ENCODE data around the gene PLAGL2. TPM values are rescaled to one million over a fixed set of nuclear protein-coding genes. Genes with fewer than 3 reads are reported as not detected.
"Not testable (repeated sequence)": the region's sequence is repeated elsewhere in the genome, so short reads cannot be mapped to it uniquely, and the experiment has no call there.

PLAGL2 gene
- total RNA-seq, 6 donors from 2014 or later, result 11.4 to 17.1 (median 14.1) TPM

DNA sequence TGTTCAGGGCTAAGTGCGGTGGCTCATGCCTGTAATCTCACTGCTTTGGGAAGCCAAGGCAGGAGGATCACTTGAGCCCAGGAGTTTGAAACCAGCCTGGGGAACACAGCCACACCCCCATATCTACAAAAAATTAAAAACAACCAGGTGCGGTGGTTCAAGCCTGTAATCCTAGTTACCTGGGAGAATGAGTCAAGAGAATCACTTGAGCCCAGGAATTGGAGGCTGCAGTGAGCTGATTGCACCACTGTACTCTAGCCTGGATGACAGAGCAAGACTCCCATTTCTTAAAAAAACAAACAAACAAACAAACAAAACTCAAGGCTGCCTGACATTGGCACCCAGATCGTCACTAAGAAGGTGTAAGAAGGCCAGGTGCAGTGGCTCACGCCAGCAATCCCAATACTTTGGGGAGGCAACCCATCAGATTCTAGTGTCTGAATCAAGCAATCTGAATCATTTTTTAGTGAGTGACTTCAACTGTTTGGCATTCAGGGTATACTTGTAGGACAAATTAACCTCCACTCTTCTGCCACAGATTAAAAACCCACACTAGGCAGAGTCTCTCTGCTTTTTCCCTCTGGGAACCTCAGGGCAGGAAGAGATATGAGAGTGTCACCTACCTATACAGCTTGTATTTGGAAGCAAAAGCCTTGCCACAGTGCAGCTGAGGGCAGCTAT is 6.1 kb downstream of the PLAGL2 start:
- Histone ChIP-seq H3K4me1 (peaks cover 48 to 71% (median 64%) of the 10 kb centered on the region in 4 donors), H3K9me3 (no peaks in the 10 kb centered on the region), H3K4me3 (no peak overlapping the region), H3K36me3 (peaks cover 18 to 54% (median 36%) of the 10 kb centered on the region in 4 donors), H3K27ac (peak overlapping the region; percentile 71 to 98 (median 92)), H3K27me3 (no peaks in the 10 kb centered on the region)
- ATAC-seq (ENCODE audit: low FRiP score in 2 of 2), result no peak
- DNase-seq, result peak in 1 of 2 donors; percentile 54
- TF ChIP-seq CTCF (IDR thresholded peaks at IDR 0.05) (no peak), POLR2AphosphoS5 (IDR thresholded peaks at IDR 0.05) (no peak), EP300 (IDR thresholded peaks at IDR 0.05) (no peak), POLR2A (IDR thresholded peaks at IDR 0.05) (no peak)
- 69 to 74% methylated on average over 4 of the region's 4 CpGs for WGBS, 2 donors

DNA sequence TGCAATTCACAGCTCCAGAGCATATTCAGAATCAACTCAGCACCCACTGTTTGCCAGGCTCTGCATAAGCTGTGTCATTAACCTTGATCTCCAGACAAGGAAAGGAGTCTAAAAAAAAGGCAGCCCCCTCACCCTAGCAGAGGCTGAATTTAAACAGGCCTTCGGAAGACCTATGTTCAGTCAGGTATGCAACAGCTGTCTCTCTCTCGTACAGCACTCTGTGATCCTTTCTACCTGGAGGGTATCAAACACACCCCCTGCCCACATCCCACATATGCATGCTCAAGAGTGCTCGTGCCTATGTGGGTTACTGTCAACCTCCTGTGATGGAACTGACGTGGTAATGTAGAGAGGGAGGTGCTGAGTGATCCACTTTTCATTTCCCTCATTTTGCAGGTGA is 8.5 kb downstream of the PLAGL2 start:
- no peak for DNase-seq
- Histone ChIP-seq H3K9me3 (no peaks in the 10 kb centered on the region), H3K27ac (peak overlapping the region in 2 of 4 donors; percentile 16 to 38), H3K36me3 (peaks cover 21 to 73% (median 49%) of the 10 kb centered on the region in 4 donors), H3K4me1 (peaks cover 23 to 58% (median 43%) of the 10 kb centered on the region in 4 donors), H3K4me3 (no peak overlapping the region), H3K27me3 (no peaks in the 10 kb centered on the region)
- no peak for ATAC-seq (ENCODE audit: low FRiP score in 2 of 2)
- 89 to 96% methylated on average over 4 of the region's 4 CpGs for WGBS, 2 donors
- no peak for TF ChIP-seq CTCF (IDR thresholded peaks at IDR 0.05)
- no peak for TF ChIP-seq EP300 (IDR thresholded peaks at IDR 0.05)
- TF ChIP-seq POLR2A (IDR thresholded peaks at IDR 0.05), result no peak
- TF ChIP-seq POLR2AphosphoS5 (IDR thresholded peaks at IDR 0.05), result no peak

GRCh38 chr20:32197136-32197535 is 10.4 kb downstream of the PLAGL2 start:
- peak in 1 of 2 donors; percentile 60 for DNase-seq
- H3K4me3 ChIP-seq; ATAC-seq (ENCODE audit: low FRiP score in 2 of 2); H3K27me3 ChIP-seq; H3K9me3 ChIP-seq; H3K27ac ChIP-seq: not testable (repeated sequence)
- Histone ChIP-seq H3K4me1 (peaks cover 6 to 57% (median 37%) of the 10 kb centered on the region in 4 donors), H3K36me3 (peaks cover 21 to 73% (median 49%) of the 10 kb centered on the region in 4 donors)
- WGBS, 2 donors, result 95 to 97% methylated on average over 5 to 20 of the region's 20 CpGs

- H3K27me3 ChIP-seq; H3K4me3 ChIP-seq; ATAC-seq (ENCODE audit: low FRiP score in 2 of 2); H3K9me3 ChIP-seq: not testable (repeated sequence)
- peak in 1 of 2 donors; percentile 56 for DNase-seq
- 91 to 100% methylated on average over 10 to 11 of the region's 11 CpGs for WGBS, 2 donors
- H3K27ac ChIP-seq, result peak overlapping the region in 1 of 4 donors; percentile 42
- H3K4me1 ChIP-seq, result peaks cover 6 to 57% (median 36%) of the 10 kb centered on the region in 4 donors
- H3K36me3 ChIP-seq, result peaks cover 21 to 70% (median 49%) of the 10 kb centered on the region in 4 donors
Measured at GRCh38 chr20:32196613-32197012, 10.9 kb downstream of the PLAGL2 start.

- peaks cover 17 to 60% (median 42%) of the 10 kb centered on the region in 4 donors for H3K36me3 ChIP-seq
- no peak overlapping the region for H3K4me3 ChIP-seq
- H3K9me3 ChIP-seq, result no peaks in the 10 kb centered on the region
- DNase-seq (peak in 1 of 2 donors; percentile 32), ATAC-seq (ENCODE audit: low FRiP score in 2 of 2) (no peak)
- TF ChIP-seq POLR2A (IDR thresholded peaks at IDR 0.05), result peak in 1 of 4 donors; percentile 13
- no peak for TF ChIP-seq EP300 (IDR thresholded peaks at IDR 0.05)
- TF ChIP-seq POLR2AphosphoS5 (IDR thresholded peaks at IDR 0.05), result no peak
- no peak for TF ChIP-seq CTCF (IDR thresholded peaks at IDR 0.05)
- peaks cover 10 to 55% (median 36%) of the 10 kb centered on the region in 4 donors for H3K4me1 ChIP-seq
- WGBS, 2 donors, result 64 to 72% methylated on average over 7 of the region's 7 CpGs
- peak overlapping the region in 3 of 4 donors; percentile 24 to 42 (median 42) for H3K27ac ChIP-seq
- H3K27me3 ChIP-seq, result no peaks in the 10 kb centered on the region
Measured at GRCh38 chr20:32195581-32195980, 12.0 kb downstream of the PLAGL2 start.

DNA sequence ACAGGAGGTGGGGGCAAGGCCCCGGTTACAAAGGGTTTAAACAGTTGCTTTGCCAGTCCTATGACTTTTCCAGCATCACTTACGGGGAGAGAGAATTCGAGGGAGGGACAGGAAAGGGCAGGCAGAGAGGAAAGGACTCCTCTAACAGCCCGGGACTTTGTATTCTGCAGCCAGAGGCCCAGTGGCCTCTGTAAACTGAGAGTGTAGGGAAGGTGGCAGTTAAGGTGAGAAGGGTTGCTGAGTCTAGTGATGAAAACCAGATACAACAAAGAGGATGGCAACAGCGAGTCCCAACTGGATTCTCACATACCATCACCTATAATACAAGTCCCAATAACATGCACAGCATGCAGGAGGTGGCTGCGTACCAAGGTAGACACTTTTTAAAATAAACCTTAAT is 13.5 kb downstream of the PLAGL2 start:
- no peak for ATAC-seq (ENCODE audit: low FRiP score in 2 of 2)
- H3K9me3 ChIP-seq, result no peaks in the 10 kb centered on the region
- H3K4me3 ChIP-seq, result no peak overlapping the region
- H3K27ac ChIP-seq, result peak overlapping the region in 2 of 4 donors; percentile 36
- TF ChIP-seq POLR2A (IDR thresholded peaks at IDR 0.05) (no peak), CTCF (IDR thresholded peaks at IDR 0.05) (no peak), POLR2AphosphoS5 (IDR thresholded peaks at IDR 0.05) (no peak), EP300 (IDR thresholded peaks at IDR 0.05) (no peak)
- DNase-seq, result no peak
- H3K4me1 ChIP-seq, result peaks cover 19 to 68% (median 40%) of the 10 kb centered on the region in 4 donors
- WGBS, 2 donors, result 53 to 70% methylated on average over 6 of the region's 6 CpGs
- H3K27me3 ChIP-seq, result no peaks in the 10 kb centered on the region
- H3K36me3 ChIP-seq, result peaks cover 10 to 44% (median 30%) of the 10 kb centered on the region in 4 donors

DNA sequence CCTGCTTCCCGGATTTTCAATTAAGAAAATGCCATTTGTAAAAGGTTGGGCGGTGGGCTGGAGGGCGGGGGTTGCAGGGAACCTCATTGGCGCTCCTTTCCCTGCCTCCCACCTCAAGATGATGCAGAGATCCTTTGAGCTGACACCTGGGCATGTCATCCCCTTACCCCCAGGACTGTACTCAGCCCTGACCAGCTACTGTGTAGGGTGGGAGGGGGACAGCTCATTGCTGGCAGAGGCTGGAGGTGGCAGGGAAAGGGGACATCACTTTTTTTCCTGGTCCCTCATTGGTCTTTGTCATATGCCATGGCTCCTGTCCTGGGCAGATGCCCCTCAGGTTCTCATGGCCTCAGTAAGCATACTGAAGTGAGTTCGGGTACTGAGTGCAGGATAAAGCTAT is 14.2 kb downstream of the PLAGL2 start:
- DNase-seq, result not testable (repeated sequence)
- 90% methylated on average over 5 of the region's 5 CpGs for WGBS, 2 donors

More for the DNA sequence above, 14.2 kb downstream of the PLAGL2 start:
- H3K27ac ChIP-seq, result peak overlapping the region; percentile 15 to 81 (median 36)
- peaks cover 22 to 68% (median 41%) of the 10 kb centered on the region in 4 donors for H3K4me1 ChIP-seq
- not testable (repeated sequence) for H3K27me3 ChIP-seq; ATAC-seq (ENCODE audit: low FRiP score in 2 of 2); H3K9me3 ChIP-seq; H3K4me3 ChIP-seq
- H3K36me3 ChIP-seq, result peaks cover 10 to 37% (median 27%) of the 10 kb centered on the region in 4 donors

Measured in upper lobe of left lung (tissue), 6 donors.